SK-N-SH treated with all-trans-retinoic acid at 6 μM for 48 hours (cell line): Measurements from ENCODE around the gene OR8U1.
"Not testable (repeated sequence)": the region's sequence is repeated elsewhere in the genome, so short reads cannot be mapped to it uniquely, and the experiment has no call there.

Experiments
- ATAC-seq: fragments of 200-7000 bp; cut with Tn5 transposase; 3 replicates; pipeline ENCODE4 v1.9.1; 2020; ENCODE audit warnings: mild to moderate bottlenecking, moderate library complexity
- ARNTL ChIP-seq: fragments of 450-650 bp; formaldehyde crosslinking; IDR thresholded peaks from 2 replicates; pipeline ENCODE4 v1.5.0; 2020; ENCODE audit warnings: low read depth, mild to moderate bottlenecking, moderate library complexity, borderline replicate concordance
- BACH2 ChIP-seq: fragments of 250-450 bp; sonication (Bioruptor Pico); IDR thresholded peaks from 2 replicates; pipeline ENCODE4 v1.9.0; 2021; ENCODE audit warnings: mild to moderate bottlenecking, borderline replicate concordance
- CSDC2 ChIP-seq: fragments of 250-450 bp; sonication (Bioruptor Pico); IDR thresholded peaks from 2 replicates; pipeline ENCODE4 v1.5.0; 2020; ENCODE audit warnings: mild to moderate bottlenecking, moderate library complexity
- ESRRG ChIP-seq: fragments of 250-450 bp; sonication (Bioruptor Pico); IDR thresholded peaks from 2 replicates; pipeline ENCODE4 v1.6.1; 2021; ENCODE audit warnings: mild to moderate bottlenecking
- ISL1 ChIP-seq: fragments of 250-450 bp; sonication (Bioruptor Pico); IDR thresholded peaks from 2 replicates; pipeline ENCODE4 v2.1.2; 2022; ENCODE audit warnings: mild to moderate bottlenecking, moderate library complexity
- OSR1 ChIP-seq: fragments of 250-450 bp; sonication (Bioruptor Pico); IDR thresholded peaks from 2 replicates; pipeline ENCODE4 v1.8.0; 2022; ENCODE audit warnings: moderate library complexity, mild to moderate bottlenecking, inconsistent platforms
- RARB ChIP-seq: fragments of 250-450 bp; sonication (Bioruptor Pico); IDR thresholded peaks from 2 replicates; pipeline ENCODE4 v1.8.0; 2021; ENCODE audit warnings: mild to moderate bottlenecking, moderate library complexity
- SNAI2 ChIP-seq: fragments of 250-450 bp; sonication (Bioruptor Pico); IDR thresholded peaks from 2 replicates; pipeline ENCODE4 v1.5.0; 2020; ENCODE audit warnings: mild to moderate bottlenecking, moderate library complexity
- TCF4 ChIP-seq: fragments of 250-450 bp; sonication (Bioruptor Pico); IDR thresholded peaks from 2 replicates; pipeline ENCODE4 v1.8.0; 2021; ENCODE audit warnings: mild to moderate bottlenecking, moderate library complexity, borderline replicate concordance
- TOX ChIP-seq: fragments of 250-450 bp; sonication (Bioruptor Pico); IDR thresholded peaks from 2 replicates; pipeline ENCODE4 v1.8.0; 2021; ENCODE audit warnings: mild to moderate bottlenecking, moderate library complexity, borderline replicate concordance
- ZC3H10 ChIP-seq: fragments of 250-450 bp; sonication (Bioruptor Pico); IDR thresholded peaks from 2 replicates; pipeline ENCODE4 v1.5.1; 2021; ENCODE audit warnings: mild to moderate bottlenecking, moderate library complexity
- ZFP3 ChIP-seq: fragments of 250-450 bp; sonication (Bioruptor Pico); IDR thresholded peaks from 2 replicates; pipeline ENCODE4 v1.5.0; 2020; ENCODE audit warnings: mild to moderate bottlenecking, moderate library complexity
- ZFP30 ChIP-seq: fragments of 450-650 bp; formaldehyde crosslinking; IDR thresholded peaks from 2 replicates; pipeline ENCODE4 v1.5.0; 2022; ENCODE audit warnings: mild to moderate bottlenecking, moderate library complexity
- ZNF565 ChIP-seq: fragments of 450-650 bp; formaldehyde crosslinking; conservative IDR thresholded peaks from 2 replicates; pipeline ENCODE4 v1.5.0; 2020; ENCODE audit warnings: low read depth, mild to moderate bottlenecking, moderate library complexity
- ZNF70 ChIP-seq: fragments of 450-650 bp; formaldehyde crosslinking; IDR thresholded peaks from 2 replicates; pipeline ENCODE4 v1.5.0; 2020; ENCODE audit warnings: mild to moderate bottlenecking, moderate library complexity
- ZNF8 ChIP-seq: fragments of 450-650 bp; formaldehyde crosslinking; IDR thresholded peaks from 2 replicates; pipeline ENCODE4 v1.5.0; 2020; ENCODE audit warnings: mild to moderate bottlenecking, moderate library complexity
- TF ChIP-seq, protein P1 (sequence below): fragments of 250-450 bp; sonication (Bioruptor Pico); IDR thresholded peaks from 2 replicates; pipeline ENCODE4 v1.5.0; 2020; ENCODE audit warnings: mild to moderate bottlenecking, moderate library complexity
- TF ChIP-seq, protein P2 (sequence below): fragments of 250-450 bp; sonication (Bioruptor Pico); IDR thresholded peaks from 2 replicates; pipeline ENCODE4 v1.8.0; 2020; ENCODE audit warnings: mild to moderate bottlenecking, moderate library complexity, borderline replicate concordance
- TF ChIP-seq, protein P3 (sequence below): fragments of 250-450 bp; sonication (Bioruptor Pico); IDR thresholded peaks from 2 replicates; pipeline ENCODE4 v1.5.1; 2020; ENCODE audit warnings: low read depth, mild to moderate bottlenecking, moderate library complexity
- TF ChIP-seq, protein P4 (sequence below): fragments of 250-450 bp; sonication (Bioruptor Pico); IDR thresholded peaks from 2 replicates; pipeline ENCODE4 v1.5.1; 2021; ENCODE audit warnings: mild to moderate bottlenecking, moderate library complexity

Gene OR8U1

DNA sequence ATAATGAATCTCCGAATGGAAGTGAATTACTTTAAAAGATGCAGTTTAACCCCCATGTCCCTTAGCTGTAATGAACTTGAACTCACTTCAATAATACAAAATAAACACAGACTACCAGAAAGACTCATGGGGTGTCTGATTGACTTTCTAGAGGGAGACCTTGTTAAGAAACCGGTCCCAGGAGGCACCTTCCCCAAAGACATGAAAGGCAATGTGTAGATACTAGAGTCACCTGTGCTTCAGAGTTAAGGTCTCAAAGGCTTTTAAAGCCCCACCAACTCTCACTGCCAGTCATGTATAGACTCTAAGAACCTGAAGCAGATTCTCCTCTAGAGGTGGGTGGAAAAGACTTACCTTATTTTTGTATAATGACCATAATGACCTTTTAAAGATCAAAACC is 21.4 kb upstream of the OR8U1 start, which contains the start of gene OR8J1:
OR8J1 (plus strand) TSS at position 301 of the 400 bp plus-strand sequence. CDS start 5,956 bp downstream, outside the sequence.
- ATAC-seq = no peak
- TF ChIP-seq SNAI2 (CRISPR knock-in tag) (no peak), OSR1 (CRISPR knock-in tag) (no peak)

DNA sequence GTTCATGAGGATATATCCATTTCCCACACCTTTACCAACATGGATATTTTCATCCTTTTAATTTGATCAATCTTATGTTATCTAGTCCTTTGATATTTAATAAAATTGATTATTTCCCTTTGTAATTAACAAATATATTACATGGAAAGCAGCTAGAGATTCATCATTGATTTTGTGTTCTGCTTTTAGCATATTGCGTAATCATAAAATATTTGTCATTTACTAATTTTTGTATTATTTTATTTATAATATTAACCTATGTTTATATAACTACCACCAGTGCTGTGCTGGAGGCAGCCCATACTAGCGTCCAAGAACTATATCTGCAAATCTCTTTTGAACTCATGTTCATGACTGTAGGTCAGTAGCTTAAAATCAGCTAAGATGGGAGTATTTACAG is 4.7 kb downstream of the OR8U1 start:
- no peak for TF ChIP-seq BACH2
- no peak for TF ChIP-seq ISL1 (CRISPR knock-in tag)
- no peak for TF ChIP-seq CSDC2
- TF ChIP-seq ZC3H10 (CRISPR knock-in tag) = no peak
- TF ChIP-seq ZNF565 (CRISPR knock-in tag) = no peak
- no peak for TF ChIP-seq ESRRG (CRISPR knock-in tag)
- no peak for TF ChIP-seq SNAI2 (CRISPR knock-in tag)
- TF ChIP-seq, protein P1, sequence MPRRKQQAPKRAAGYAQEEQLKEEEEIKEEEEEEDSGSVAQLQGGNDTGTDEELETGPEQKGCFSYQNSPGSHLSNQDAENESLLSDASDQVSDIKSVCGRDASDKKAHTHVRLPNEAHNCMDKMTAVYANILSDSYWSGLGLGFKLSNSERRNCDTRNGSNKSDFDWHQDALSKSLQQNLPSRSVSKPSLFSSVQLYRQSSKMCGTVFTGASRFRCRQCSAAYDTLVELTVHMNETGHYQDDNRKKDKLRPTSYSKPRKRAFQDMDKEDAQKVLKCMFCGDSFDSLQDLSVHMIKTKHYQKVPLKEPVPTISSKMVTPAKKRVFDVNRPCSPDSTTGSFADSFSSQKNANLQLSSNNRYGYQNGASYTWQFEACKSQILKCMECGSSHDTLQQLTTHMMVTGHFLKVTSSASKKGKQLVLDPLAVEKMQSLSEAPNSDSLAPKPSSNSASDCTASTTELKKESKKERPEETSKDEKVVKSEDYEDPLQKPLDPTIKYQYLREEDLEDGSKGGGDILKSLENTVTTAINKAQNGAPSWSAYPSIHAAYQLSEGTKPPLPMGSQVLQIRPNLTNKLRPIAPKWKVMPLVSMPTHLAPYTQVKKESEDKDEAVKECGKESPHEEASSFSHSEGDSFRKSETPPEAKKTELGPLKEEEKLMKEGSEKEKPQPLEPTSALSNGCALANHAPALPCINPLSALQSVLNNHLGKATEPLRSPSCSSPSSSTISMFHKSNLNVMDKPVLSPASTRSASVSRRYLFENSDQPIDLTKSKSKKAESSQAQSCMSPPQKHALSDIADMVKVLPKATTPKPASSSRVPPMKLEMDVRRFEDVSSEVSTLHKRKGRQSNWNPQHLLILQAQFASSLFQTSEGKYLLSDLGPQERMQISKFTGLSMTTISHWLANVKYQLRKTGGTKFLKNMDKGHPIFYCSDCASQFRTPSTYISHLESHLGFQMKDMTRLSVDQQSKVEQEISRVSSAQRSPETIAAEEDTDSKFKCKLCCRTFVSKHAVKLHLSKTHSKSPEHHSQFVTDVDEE (CRISPR knock-in tag) = no peak
- no peak for TF ChIP-seq RARB (CRISPR knock-in tag)
- TF ChIP-seq ZFP3 (CRISPR knock-in tag) = no peak
- TF ChIP-seq OSR1 (CRISPR knock-in tag) = no peak
- TF ChIP-seq TOX (CRISPR knock-in tag) = no peak
- no peak for TF ChIP-seq ZFP30 (CRISPR knock-in tag)
- no peak for ATAC-seq

DNA sequence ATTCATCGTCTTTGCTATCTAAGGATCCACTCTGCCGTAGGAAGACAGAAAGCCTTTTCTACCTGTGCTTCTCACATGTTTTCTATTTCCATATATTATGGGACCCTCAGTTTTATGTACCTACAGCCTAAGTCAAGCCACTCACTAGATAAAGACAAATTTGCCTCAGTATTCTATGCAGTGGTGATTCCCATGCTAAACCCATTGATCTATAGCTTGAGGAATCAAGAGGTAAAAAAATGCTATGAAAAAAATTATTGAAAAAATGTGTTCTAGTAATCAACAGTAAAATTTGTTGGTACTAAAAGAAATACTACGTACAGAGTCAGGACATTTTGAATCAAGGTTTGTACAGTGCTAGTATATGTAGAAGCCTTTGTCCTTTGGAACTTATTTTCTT is 19.0 kb downstream of the OR8U1 start:
- ATAC-seq = no peak
- TF ChIP-seq, protein P1 (CRISPR knock-in tag) = no peak
- TF ChIP-seq ZFP3 (CRISPR knock-in tag) = no peak
- no peak for TF ChIP-seq ZNF565 (CRISPR knock-in tag)
- no peak for TF ChIP-seq ZC3H10 (CRISPR knock-in tag)
- no peak for TF ChIP-seq TOX (CRISPR knock-in tag)
- no peak for TF ChIP-seq BACH2
- no peak for TF ChIP-seq TCF4 (CRISPR knock-in tag)
- TF ChIP-seq ZNF8 (CRISPR knock-in tag) = no peak
- TF ChIP-seq ARNTL (CRISPR knock-in tag) = no peak
- no peak for TF ChIP-seq ZFP30 (CRISPR knock-in tag)
- no peak for TF ChIP-seq ZNF70
- TF ChIP-seq, all 23 proteins: peak for 0

DNA sequence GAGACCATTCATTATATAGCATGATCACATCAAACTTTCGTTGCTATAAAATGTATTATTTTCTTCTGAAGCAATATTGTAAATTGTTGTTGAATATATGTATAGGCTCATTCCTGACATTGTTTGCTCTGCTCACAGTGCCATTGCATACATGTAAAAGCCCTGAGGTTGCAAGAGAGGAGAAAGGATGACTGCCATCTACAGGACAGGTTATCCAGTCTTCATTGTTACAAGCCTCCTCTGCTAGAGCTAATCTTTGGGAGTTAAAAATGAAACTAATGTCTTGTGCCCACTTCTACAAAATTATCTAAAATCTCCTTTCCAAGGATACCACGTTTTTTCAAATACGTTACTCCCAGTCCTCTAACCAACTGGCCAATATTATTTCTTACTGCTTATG is 20.6 kb downstream of the OR8U1 start:
- ATAC-seq = no peak
- TF ChIP-seq, protein P2, sequence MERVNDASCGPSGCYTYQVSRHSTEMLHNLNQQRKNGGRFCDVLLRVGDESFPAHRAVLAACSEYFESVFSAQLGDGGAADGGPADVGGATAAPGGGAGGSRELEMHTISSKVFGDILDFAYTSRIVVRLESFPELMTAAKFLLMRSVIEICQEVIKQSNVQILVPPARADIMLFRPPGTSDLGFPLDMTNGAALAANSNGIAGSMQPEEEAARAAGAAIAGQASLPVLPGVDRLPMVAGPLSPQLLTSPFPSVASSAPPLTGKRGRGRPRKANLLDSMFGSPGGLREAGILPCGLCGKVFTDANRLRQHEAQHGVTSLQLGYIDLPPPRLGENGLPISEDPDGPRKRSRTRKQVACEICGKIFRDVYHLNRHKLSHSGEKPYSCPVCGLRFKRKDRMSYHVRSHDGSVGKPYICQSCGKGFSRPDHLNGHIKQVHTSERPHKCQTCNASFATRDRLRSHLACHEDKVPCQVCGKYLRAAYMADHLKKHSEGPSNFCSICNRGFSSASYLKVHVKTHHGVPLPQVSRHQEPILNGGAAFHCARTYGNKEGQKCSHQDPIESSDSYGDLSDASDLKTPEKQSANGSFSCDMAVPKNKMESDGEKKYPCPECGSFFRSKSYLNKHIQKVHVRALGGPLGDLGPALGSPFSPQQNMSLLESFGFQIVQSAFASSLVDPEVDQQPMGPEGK = no peak
- TF ChIP-seq OSR1 (CRISPR knock-in tag) = no peak
- TF ChIP-seq, protein P3, sequence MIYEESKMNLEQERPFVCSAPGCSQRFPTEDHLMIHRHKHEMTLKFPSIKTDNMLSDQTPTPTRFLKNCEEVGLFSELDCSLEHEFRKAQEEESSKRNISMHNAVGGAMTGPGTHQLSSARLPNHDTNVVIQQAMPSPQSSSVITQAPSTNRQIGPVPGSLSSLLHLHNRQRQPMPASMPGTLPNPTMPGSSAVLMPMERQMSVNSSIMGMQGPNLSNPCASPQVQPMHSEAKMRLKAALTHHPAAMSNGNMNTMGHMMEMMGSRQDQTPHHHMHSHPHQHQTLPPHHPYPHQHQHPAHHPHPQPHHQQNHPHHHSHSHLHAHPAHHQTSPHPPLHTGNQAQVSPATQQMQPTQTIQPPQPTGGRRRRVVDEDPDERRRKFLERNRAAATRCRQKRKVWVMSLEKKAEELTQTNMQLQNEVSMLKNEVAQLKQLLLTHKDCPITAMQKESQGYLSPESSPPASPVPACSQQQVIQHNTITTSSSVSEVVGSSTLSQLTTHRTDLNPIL (CRISPR knock-in tag) = no peak
- TF ChIP-seq, protein P4, sequence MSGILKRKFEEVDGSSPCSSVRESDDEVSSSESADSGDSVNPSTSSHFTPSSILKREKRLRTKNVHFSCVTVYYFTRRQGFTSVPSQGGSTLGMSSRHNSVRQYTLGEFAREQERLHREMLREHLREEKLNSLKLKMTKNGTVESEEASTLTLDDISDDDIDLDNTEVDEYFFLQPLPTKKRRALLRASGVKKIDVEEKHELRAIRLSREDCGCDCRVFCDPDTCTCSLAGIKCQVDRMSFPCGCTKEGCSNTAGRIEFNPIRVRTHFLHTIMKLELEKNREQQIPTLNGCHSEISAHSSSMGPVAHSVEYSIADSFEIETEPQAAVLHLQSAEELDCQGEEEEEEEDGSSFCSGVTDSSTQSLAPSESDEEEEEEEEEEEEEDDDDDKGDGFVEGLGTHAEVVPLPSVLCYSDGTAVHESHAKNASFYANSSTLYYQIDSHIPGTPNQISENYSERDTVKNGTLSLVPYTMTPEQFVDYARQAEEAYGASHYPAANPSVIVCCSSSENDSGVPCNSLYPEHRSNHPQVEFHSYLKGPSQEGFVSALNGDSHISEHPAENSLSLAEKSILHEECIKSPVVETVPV (CRISPR knock-in tag) = no peak
- no peak for TF ChIP-seq ISL1 (CRISPR knock-in tag)
- no peak for TF ChIP-seq TOX (CRISPR knock-in tag)
- no peak for TF ChIP-seq ZC3H10 (CRISPR knock-in tag)
- TF ChIP-seq BACH2 = no peak
- TF ChIP-seq, protein P1 (CRISPR knock-in tag) = no peak
- TF ChIP-seq ARNTL (CRISPR knock-in tag) = no peak
- TF ChIP-seq ZFP3 (CRISPR knock-in tag) = no peak
- TF ChIP-seq TCF4 (CRISPR knock-in tag) = no peak
- no peak for TF ChIP-seq ESRRG (CRISPR knock-in tag)

DNA sequence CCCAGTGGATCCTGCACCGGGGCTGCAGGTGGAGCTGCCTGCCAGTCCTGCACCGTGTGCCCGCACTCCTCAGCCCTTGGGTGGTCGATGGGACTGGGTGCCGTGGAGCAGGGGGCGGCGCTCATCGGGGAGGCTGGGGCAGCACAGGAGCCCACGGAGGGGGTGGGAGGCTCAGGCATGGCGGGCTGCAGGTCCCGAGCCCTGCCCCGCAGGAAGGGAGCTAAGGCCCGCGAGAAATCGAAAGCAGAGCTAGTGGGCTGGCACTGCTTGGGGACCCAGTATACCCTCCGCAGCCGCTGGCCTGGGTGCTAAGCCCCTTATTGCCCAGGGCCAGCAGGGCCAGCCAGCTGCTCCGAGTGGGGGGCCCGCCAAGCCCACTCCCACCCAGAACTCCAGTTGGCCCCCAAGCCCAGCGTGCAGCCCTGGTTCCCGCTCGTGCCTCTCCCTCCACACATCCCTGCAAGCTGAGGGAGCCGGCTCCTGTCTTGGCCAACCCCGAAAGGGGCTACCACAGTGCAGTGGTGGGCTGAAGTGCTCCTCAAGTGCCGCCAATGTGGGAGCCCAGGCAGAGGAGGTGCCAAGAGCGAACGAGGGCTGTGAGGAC is 26.5 kb downstream of the OR8U1 start:
- not testable (repeated sequence) for ATAC-seq
